Activated CD4-positive, alpha-beta T cell treated with anti-CD3 and anti-CD28 coated beads, Interleukin-2, amount 50 U/mL, for 48 hours (primary cell): ENCODE measurements around the gene PURB.
"Not testable (repeated sequence)": the region's sequence is repeated elsewhere in the genome, so short reads cannot be mapped to it uniquely, and the experiment has no call there.

Experiments
- DNase-seq, 2 experiments: peaks; one replicate each; pipeline ENCODE4 v3.0.0-alpha.2; 2020

Gene PURB

GRCh38 chr7:44849885-44850544 is 35.3 kb downstream of the PURB start:
- DNase-seq, result no peak

DNA sequence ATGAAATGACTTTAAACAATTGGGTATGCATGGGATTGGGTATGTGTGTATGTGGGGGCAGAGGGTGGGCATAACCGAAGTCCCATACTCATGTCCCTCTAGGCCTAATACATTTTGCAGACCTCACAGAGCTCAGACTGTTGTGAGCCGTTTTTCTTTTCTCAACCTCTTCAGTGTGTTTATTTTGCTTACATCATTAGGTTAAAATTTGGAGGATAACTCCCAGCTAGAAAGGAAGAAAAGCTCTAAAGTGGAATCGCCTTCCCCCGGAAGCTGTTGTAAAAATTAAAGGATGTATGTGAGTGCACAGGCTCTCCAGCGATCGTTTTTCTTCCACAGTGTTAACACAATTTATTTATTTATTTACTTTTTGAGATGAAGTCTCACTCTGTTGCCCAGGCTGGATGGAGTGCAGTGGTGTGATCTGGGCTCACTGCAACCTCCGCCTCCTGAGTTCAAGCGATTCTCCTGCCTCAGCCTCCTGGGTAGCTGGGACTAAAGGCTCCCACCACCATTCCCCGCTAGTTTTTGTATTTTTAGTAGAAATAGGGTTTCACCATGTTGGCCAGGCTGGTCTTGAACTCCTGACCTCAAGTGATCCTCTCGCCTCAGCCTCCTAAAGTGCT is 36.0 kb downstream of the PURB start:
- DNase-seq, result no peak

DNA sequence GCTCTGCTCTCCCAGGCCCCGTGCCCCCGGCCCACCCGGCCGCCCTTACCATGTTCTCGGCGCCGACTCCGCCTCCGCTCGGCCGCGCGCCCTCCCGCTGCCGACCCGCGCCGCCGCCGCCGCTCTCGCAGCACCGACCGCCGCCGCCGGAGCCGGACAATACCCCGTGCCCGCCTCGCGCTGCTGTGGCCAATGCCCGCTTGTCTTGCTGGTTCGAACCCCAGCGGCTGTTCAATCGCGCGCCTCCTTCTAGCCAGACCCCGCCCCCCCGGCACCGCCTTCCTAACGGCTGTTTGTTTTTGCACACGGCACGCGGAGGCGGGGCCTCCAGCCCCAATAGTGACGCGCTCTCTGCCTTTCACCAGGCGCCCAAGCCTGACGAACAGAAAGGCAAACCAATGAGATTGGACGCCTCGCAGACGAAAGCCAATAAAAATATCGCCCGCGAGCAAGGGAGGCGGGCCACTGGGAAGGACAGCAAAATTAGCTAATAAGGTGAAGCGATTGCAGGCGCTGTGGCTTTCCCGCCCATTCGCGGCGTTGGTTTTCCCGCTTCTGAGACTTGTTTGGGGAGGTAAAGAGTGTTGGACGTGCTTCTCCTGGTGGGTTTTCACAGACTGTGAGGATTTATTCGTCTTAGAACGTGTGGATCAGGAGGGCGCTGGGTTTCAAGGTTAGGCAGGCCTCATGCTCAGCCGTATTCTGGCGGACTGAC is 37.3 kb downstream of the PURB start, which contains the start of gene H2AZ2:
TSS of gene H2AZ2 (minus strand) at position 168 of the 715 bp plus-strand sequence. CDS start at position 52, 116 bp downstream.
- peak; percentile 100 for DNase-seq

DNA sequence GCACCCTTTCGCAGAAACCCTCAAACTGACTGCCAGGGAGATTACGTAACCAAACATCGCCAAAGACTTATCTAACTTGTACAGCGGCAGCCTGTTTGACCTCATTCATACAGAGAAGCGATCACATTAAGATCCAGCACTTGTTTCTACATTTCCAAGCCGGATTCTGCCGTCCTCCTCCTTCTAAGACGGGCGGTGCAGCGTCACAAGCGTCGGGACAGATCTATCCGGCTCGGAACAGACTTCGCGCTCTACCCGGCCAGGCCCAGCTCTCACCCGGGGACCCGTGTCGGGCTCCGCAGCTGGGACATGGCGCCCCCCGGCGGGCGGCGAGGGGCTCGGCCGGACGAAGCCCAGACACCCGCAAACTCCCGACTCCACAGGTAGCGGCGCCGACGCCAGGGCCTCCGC is 37.8 kb downstream of the PURB start:
- DNase-seq, result peak; percentile 82 to 83

GRCh38 chr7:44846816-44847508 is 38.4 kb downstream of the PURB start:
- no peak for DNase-seq

DNA sequence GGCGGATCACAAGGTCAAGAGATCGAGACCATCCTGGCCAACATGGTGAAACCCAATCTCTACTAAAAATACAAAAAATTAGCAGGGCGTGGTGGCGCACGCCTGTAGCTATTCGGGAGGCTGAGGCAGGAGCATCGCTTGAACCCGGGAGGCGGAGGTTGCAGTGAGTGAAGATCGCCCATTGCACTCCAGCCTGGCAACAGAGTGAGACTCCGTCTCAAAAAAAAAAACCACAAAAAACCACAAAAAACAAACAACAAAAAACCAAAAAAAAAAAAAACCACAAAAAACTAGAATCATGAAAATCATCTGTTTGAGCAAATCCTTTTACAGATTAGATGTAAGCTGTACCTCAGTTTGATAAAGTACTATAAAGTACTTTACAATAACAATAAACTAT is 38.9 kb downstream of the PURB start:
- DNase-seq, result peak in 1 of 2 experiments; percentile 20

GRCh38 chr7:44845451-44845850 is 39.9 kb downstream of the PURB start:
- DNase-seq, result no peak

GRCh38 chr7:44843440-44843839 is 41.9 kb downstream of the PURB start:
- not testable (repeated sequence) for DNase-seq

- not testable (repeated sequence) for DNase-seq
Measured at GRCh38 chr7:44842675-44843074, 42.7 kb downstream of the PURB start.

GRCh38 chr7:44838751-44839150 is 46.6 kb downstream of the PURB start:
- DNase-seq, result no peak

DNA sequence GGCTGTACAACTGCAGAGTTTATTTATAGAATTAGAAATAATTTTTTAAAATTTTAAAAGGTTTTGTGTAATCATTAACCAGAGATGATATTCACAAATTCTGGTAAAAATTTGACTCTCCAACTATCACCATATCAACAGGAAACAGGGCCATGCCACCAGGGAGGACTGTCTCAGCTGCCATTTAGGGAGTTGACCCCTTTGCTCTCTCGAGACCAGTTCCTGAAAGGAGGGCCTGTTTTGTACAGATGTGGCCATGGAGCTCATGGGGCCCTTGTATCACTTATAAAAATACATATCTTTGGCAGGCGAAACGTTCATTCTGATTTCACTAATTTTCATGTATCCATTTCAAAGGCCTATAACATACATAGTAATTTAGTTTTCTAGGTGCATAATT is 57.8 kb downstream of the PURB start:
- no peak for DNase-seq
